ENCODE data around the gene BARHL2.

DNA sequence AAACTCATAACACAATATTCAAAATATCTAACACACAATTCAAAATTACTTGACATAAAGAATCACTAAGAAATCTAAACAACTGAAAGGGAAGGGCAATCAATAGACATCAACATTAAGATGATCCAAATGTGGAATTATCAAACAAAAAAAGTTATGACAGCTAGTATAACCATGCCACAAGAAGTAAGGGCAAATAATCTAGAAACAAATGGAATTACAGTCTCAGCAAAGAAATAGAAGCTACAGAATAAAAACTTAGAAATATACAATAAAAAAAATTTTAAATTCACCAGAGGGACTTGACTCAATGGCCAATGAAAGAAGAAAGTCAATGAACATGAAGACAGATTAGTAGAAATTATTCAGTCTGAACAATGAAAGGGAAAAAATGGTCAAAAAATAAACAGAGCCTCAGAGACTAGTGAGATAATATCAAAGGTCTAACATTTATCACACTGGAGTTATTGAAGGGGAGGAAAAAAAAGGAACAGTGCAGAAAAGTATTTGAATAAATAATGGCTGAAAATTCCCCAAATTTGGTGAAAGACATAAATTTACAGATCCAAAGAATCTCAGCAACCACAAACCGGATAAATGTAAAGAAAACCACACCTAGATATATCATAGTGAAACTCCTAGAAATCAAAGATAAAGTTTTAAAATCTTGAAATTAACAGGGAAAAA, 41.8 kb downstream of the BARHL2 start:
- TF ChIP-seq, protein P1, sequence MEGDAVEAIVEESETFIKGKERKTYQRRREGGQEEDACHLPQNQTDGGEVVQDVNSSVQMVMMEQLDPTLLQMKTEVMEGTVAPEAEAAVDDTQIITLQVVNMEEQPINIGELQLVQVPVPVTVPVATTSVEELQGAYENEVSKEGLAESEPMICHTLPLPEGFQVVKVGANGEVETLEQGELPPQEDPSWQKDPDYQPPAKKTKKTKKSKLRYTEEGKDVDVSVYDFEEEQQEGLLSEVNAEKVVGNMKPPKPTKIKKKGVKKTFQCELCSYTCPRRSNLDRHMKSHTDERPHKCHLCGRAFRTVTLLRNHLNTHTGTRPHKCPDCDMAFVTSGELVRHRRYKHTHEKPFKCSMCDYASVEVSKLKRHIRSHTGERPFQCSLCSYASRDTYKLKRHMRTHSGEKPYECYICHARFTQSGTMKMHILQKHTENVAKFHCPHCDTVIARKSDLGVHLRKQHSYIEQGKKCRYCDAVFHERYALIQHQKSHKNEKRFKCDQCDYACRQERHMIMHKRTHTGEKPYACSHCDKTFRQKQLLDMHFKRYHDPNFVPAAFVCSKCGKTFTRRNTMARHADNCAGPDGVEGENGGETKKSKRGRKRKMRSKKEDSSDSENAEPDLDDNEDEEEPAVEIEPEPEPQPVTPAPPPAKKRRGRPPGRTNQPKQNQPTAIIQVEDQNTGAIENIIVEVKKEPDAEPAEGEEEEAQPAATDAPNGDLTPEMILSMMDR (tag by site-specific recombination; IDR thresholded peaks at IDR 0.05): no peak
- TF ChIP-seq YY1 (tag by site-specific recombination; IDR thresholded peaks at IDR 0.05): no peak

Measured in HEK293 (cell line).